ENCODE results near the gene SGCD.
"Not testable (repeated sequence)": the region's sequence is repeated elsewhere in the genome, so short reads cannot be mapped to it uniquely, and the experiment has no call there.

Gene SGCD

DNA sequence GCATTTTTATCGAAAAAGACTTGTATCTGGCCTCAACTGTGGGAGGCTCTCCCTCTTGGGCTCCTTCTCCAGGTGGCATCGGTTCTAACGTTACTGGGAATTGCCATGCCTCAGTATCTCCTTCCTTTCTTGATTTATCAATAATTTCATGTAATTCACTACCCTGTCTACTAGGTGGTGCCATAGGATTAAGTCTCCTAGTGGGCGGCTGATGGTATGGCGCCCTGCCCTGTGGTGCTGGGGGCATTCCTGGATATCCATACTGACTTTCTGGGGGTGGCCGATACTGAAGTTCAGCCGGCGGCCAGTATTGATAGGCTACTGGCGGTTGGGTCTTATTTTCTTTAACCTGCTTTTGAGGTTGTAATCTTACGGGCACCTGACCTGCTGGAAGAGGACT lies 337.9 kb downstream of the SGCD start:
- DNase-seq = not testable (repeated sequence)

- DNase-seq = not testable (repeated sequence)
Measured at GRCh38 chr5:156666686-156667085, 339.7 kb downstream of the SGCD start.

GRCh38 chr5:156667616-156668015 lies 340.7 kb downstream of the SGCD start:
- no peak for DNase-seq

DNA sequence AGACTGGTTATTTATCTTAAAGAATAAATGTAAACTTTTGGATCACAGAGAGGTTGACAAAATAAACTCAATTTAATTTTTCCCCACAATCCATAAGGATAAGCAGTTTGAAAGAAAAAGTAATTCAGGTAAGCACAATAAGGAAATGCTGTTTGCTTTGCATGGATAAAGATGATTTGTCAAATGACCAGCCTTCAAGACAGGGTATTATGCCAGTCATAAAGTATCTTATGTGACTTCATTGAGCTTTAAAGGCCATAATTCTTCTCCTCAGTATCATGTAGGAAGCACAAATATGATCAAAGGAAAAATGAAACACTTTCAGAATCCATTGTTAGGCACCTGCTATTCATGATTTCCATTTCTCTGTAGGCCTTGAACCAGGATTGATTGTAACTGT lies 342.5 kb downstream of the SGCD start:
- no peak for DNase-seq

GRCh38 chr5:156670615-156671014 lies 343.7 kb downstream of the SGCD start:
- no peak for DNase-seq

- no peak for DNase-seq
Measured at GRCh38 chr5:156675395-156675794, 348.4 kb downstream of the SGCD start.

DNA sequence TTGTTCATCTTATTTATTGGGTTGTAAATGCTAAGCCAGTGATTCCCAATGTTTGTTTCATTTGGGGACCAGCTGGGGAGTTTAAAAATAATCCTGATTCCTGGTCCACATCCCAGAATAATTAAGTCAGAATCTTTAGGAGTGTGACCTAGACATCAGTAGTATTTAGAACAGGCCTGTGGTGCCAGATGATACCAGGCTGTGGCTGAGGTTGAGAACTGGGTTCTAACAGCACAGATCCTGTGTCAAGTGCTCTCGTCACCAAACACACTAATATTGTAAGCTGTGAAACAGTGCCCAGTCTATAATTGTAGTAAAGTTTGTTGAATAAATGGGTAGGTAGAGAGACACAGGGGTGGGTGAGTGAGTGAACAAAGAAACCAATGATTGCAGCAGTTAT lies 351.0 kb downstream of the SGCD start:
- DNase-seq = no peak

DNA sequence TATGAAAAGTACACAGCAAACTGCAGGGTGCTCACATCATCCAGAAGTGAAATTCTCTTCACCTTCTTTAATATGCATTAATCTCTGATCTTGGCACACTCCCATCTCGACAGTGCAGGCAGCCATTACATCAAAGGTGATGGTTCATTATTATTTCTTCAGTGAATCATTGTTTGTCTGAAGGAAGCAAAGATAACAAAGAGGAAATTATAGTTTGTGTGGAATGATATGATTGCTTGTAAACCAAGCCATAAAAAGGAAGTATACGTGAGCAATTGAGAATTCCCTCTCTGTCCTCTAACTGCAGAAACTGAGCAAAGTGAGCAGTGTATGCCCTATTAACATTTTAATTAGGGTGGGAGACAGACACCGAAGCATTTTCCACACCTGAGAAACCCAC lies 351.5 kb downstream of the SGCD start:
- no peak for DNase-seq

- no peak for DNase-seq
Measured at GRCh38 chr5:156680831-156681230, 353.9 kb downstream of the SGCD start.

- no peak for DNase-seq
Measured at GRCh38 chr5:156681265-156681664, 354.3 kb downstream of the SGCD start.

DNA sequence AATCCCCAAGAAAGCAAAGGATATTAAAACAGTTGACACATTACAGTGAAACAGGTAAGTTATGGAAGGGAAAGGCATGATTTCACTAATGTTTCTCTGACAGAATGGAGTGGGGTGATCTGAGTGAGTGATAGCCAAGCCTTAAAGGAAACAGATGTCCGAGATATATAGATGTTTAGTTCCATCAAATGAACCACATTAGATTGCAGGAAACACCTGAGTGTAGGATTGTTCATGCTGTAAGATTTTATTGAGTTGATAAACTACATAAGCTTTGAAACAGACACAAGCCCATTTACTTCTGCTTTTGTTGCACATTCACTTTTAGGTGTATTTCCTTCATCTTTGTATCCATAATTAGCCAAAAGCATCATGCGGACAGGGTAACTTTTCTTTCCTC lies 356.0 kb downstream of the SGCD start:
- DNase-seq = no peak

DNA sequence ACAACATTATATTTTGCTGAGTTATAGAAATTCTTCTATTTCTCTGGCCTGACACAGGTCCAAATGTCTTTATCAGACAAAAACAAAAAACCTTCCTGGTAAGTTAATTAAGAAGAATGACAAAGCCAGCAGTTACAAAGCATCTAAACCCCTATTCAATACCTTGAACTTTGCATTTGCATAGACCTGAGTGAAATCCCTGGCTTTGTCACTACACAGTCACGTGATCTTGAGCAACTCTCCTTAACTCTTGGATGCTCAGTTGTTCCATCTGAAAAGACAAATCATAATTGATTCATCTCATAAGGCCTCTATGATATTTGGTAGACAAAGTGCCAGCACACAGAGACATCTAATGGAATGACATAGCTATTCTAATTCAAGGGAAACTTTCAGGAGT lies 356.5 kb downstream of the SGCD start:
- no peak for DNase-seq

DNA sequence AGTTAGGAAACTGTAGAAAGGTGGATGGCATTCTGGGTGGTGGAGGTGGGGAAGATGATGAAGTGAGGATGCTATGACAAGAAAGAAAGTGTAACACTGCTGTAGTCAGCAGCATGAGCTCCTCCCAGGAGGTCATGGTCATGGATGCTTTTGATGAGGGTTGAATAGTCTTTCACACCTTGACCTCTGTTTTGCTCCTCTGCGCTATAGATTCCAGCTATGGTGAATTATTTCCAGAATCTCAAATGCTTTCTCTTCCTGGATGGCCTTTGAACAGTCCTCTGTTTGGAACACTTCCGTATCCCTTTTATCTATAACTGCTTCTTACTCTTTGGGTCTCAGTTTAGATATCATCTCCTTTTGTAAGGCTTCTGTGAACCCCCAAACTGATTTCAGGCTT lies 357.3 kb downstream of the SGCD start:
- DNase-seq = no peak

DNA sequence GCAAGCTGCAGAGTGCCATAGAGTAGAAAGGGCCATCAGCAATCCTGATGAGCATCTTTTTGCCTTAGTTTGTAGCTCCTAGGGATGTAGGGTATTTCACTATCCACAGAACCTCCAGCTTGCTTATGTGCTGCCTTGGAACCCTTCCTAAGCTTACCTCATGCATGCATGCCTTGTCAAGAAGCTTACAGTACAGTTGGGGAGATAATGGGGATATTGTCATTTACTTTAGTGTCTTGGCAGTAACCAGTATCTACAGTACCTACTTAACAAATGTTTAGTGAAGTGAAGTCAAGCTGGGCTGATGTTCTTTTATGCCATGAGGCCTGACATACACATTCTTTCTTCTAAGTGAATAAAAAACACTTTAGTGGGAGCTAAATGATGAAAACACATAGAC lies 358.5 kb downstream of the SGCD start:
- DNase-seq = no peak

DNA sequence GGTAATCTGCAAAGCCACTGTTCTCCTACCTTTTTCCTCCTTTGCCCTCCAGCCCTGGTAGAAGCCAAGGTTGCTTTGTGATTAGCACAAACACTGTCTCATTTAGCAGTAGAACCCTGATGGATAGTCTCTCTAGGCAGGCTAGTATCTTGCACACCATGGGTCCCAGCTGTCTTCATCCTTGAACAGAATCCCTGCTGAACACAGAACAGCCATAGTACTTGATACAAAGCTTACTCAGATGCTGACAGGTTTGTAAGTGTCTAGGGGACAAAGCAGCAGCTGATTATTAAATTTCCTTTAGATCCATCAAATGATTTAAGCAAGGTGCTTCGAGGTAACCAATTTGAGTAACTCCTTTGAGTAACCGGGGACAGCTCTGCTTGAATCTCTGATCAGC lies 359.4 kb downstream of the SGCD start:
- no peak for DNase-seq

DNA sequence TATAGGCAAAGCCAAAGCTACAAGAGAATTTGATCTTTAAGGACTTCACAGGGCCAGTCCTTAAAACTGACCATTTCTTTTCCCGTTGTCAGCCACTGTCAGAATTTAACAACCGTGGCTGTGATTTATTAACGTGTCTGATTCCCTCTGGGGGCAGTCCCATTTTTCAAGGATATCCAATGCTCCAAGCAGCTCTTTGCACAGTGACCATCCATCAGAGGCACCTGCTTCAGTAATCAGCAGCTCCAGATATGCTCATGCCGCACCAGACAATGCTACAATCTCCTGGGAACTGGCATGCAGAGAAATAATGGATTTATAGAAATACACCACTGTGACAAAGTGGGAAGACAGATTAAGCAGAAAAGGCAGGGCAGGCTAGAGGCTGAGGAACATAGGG lies 359.8 kb downstream of the SGCD start:
- no peak for DNase-seq

DNA sequence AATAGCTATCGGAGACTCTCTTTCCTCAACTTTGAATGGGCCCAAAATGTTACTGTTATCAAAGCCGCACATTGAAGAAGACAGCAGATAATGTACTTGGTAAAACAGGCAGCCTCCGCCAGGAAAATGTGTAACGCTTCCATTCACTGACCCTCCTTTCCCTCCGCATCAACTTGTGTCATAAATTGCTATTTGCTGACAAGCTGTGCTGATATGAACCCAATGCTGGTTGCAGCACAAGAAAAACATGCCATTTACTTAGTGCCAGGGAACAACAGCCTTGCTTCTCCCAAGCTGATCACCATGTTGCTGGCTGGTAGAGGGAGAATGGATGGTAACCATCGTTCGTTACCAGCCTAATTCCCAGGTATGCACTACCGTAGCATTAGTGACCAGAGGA lies 360.6 kb downstream of the SGCD start:
- no peak for DNase-seq

DNA sequence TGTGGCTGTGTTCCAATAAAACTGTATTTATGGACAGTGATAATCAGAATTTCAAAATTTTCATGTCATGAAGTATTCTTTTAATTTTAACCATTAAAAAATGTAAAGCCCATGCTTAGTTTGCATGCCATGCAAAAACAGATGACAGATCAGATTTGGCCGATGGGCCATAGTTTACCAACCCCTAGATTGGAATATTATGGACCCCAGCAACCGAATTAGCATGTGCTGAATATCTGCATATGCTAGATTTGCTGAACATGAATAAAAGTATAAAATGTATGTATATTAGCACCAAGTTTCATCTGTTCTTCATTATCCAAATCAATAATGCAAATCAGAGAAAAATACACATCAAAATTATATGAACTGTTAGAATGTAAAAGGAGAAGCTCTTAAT lies 364.6 kb downstream of the SGCD start:
- no peak for DNase-seq

- no peak for DNase-seq
Measured at GRCh38 chr5:156693113-156693512, 366.1 kb downstream of the SGCD start.

DNA sequence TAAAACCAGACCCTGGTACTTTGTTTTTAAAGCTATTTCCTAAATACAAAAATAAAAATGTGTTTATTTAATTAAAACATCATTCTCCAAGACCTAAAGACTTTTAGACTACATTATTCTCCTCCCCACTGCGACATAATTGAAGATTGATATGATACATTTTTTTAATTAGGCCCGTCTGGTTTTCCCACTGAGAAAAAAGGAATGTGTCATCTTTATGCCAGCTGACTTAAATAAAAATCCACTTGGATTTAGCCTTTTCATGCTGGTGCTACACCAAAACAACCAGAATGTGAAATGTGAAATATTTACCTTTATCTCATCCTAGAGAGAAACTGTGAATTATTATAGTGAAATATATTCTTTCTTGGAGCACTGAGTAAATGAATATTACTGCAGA lies 367.6 kb downstream of the SGCD start:
- no peak for DNase-seq

- no peak for DNase-seq
Measured at GRCh38 chr5:156695774-156696173, 368.8 kb downstream of the SGCD start.

- no peak for DNase-seq
Measured at GRCh38 chr5:156698323-156698722, 371.4 kb downstream of the SGCD start.

- DNase-seq = no peak
Measured at GRCh38 chr5:156699147-156699546, 372.2 kb downstream of the SGCD start.

GRCh38 chr5:156704139-156704538 lies 377.2 kb downstream of the SGCD start:
- DNase-seq = no peak

GRCh38 chr5:156706631-156707030 lies 379.7 kb downstream of the SGCD start:
- no peak for DNase-seq

- DNase-seq = no peak
Measured at GRCh38 chr5:156707750-156708149, 380.8 kb downstream of the SGCD start.
